ENCODE data around the gene PALLD.

The PALLD gene

GRCh38 chr4:168815379-168816345 is 318.8 kb downstream of the PALLD start:
- Histone ChIP-seq H3K9me3 (ENCODE audit: severe bottlenecking) (no peaks in the 10 kb centered on the region), H3K27ac (no peak overlapping the region), H3K27me3 (ENCODE audit: insufficient read depth, low read depth, severe bottlenecking) (no peaks in the 10 kb centered on the region), H3K4me3 (ENCODE audit: low read depth, low read length) (no peak overlapping the region), H3K36me3 (no peaks in the 10 kb centered on the region)
- no peak for DNase-seq
- no peak for TF ChIP-seq CTCF (IDR thresholded peaks at IDR 0.05; ENCODE audit: low read depth, low read length)

GRCh38 chr4:168817370-168817769 is 320.5 kb downstream of the PALLD start:
- Histone ChIP-seq H3K27ac (no peak overlapping the region), H3K4me3 (ENCODE audit: low read depth, low read length) (no peak overlapping the region), H3K27me3 (ENCODE audit: insufficient read depth, low read depth, severe bottlenecking) (no peaks in the 10 kb centered on the region), H3K9me3 (ENCODE audit: severe bottlenecking) (no peaks in the 10 kb centered on the region), H3K36me3 (no peaks in the 10 kb centered on the region)
- no peak for TF ChIP-seq CTCF (IDR thresholded peaks at IDR 0.05; ENCODE audit: low read depth, low read length)
- DNase-seq = no peak

GRCh38 chr4:168822481-168822880 is 325.6 kb downstream of the PALLD start:
- DNase-seq = no peak
- no peaks in the 10 kb centered on the region for H3K36me3 ChIP-seq
- no peak for TF ChIP-seq CTCF (IDR thresholded peaks at IDR 0.05; ENCODE audit: low read depth, low read length)
- no peaks in the 10 kb centered on the region for H3K27me3 ChIP-seq (ENCODE audit: insufficient read depth, low read depth, severe bottlenecking)
- no peak overlapping the region for H3K27ac ChIP-seq
- no peaks in the 10 kb centered on the region for H3K9me3 ChIP-seq (ENCODE audit: severe bottlenecking)
- H3K4me3 ChIP-seq (ENCODE audit: low read depth, low read length) = no peak overlapping the region

GRCh38 chr4:168825975-168826374 is 329.1 kb downstream of the PALLD start:
- TF ChIP-seq CTCF (IDR thresholded peaks at IDR 0.05; ENCODE audit: low read depth, low read length) = no peak

GRCh38 chr4:168826620-168827019 is 329.8 kb downstream of the PALLD start:
- H3K9me3 ChIP-seq (ENCODE audit: severe bottlenecking) = no peaks in the 10 kb centered on the region
- no peaks in the 10 kb centered on the region for H3K27me3 ChIP-seq (ENCODE audit: insufficient read depth, low read depth, severe bottlenecking)
- no peak overlapping the region for H3K4me3 ChIP-seq (ENCODE audit: low read depth, low read length)
- no peaks in the 10 kb centered on the region for H3K36me3 ChIP-seq
- no peak for TF ChIP-seq CTCF (IDR thresholded peaks at IDR 0.05; ENCODE audit: low read depth, low read length)
- DNase-seq = no peak
- no peak overlapping the region for H3K27ac ChIP-seq

More at GRCh38 chr4:168825975-168826374, 329.1 kb downstream of the PALLD start:
- Histone ChIP-seq H3K4me3 (ENCODE audit: low read depth, low read length) (no peak overlapping the region), H3K27me3 (ENCODE audit: insufficient read depth, low read depth, severe bottlenecking) (no peaks in the 10 kb centered on the region), H3K27ac (no peak overlapping the region), H3K36me3 (no peaks in the 10 kb centered on the region), H3K9me3 (ENCODE audit: severe bottlenecking) (no peaks in the 10 kb centered on the region)
- no peak for DNase-seq

Data from WERI-Rb-1 (cell line).